ENCODE measurements around the gene CYTH4. TPM values are rescaled to one million over a fixed set of nuclear protein-coding genes. Genes with fewer than 3 reads are reported as not detected.

CYTH4 gene
- total and polyA plus RNA-seq, 2 of the 13 experiments (the other 11 are each of a cell fraction or from before 2014, with no cell fraction given): not detected

DNA sequence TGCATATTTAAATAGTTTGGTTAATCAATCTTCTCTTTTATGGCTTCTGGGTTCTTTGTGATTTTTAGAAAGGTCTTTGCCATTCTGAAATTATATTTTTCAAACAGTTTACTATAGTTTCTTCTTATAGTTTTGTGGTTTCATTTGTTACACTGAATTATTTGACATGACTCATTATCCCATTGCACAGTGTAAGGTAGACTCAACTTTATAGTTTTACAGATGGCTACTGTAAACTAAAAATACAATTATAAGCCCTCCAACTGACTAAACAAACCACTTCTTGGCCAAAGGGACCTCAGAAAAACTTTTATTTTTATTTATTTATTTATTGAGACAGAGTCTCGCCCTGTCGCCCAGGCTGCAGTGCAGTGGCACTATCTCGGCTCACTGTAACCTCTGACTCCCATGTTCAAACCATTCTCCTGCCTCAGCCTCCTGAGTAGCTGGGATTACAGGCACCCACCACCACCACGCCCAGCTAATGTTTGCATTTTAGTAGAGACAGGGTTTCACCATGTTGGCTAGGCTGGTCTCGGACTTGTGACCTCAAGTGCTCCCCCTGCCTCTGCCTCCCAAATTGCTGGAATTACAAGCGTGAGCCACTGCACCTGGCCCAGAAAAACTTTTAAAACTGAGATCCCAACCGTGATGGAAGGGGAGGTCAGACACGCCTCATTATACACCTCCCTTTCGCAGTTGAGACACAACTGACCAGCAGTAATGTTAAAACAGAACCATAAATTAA lies 24.1 kb upstream of the CYTH4 start:
- Histone ChIP-seq H3K27ac (ENCODE audit: extremely low read length, insufficient read depth, low read length) (no peak overlapping the region), H3K79me2 (ENCODE audit: insufficient read depth, low read length) (no peaks in the 10 kb centered on the region), H3K9me3 (ENCODE audit: low read length) (no peaks in the 10 kb centered on the region), H3K4me1 (ENCODE audit: insufficient read depth, low read length) (no peaks in the 10 kb centered on the region), H3K4me2 (ENCODE audit: low read depth, low read length) (no peak overlapping the region), H2AFZ (ENCODE audit: low read length) (no peak overlapping the region), H3K4me3 (replicated peaks in 1 of 3; ENCODE audit: insufficient read depth in 1 of 3, low read depth in 2 of 3, low read length in 3 of 3) (no peak overlapping the region), H3K27me3 (ENCODE audit: control insufficient read depth in 1 of 2, insufficient read depth in 2 of 2, low read length in 2 of 2) (peaks cover 0 to 16% of the 10 kb centered on the region in 2 experiments; a peak in 3 of 5 replicates), H3K36me3 (replicated peaks in 1 of 2; ENCODE audit: control insufficient read depth in 1 of 2, insufficient read depth in 2 of 2, low read length in 2 of 2) (no peaks in the 10 kb centered on the region), H4K20me1 (ENCODE audit: insufficient read depth, low read length) (no peaks in the 10 kb centered on the region), H3K9ac (ENCODE audit: insufficient read depth, low read depth, low read length) (no peak overlapping the region)
- CTCF ChIA-PET (ENCODE audit: low intra/inter-chr PET ratio, low total read pairs): no interaction called here
- in situ Hi-C loops (cut with HindIII; ENCODE audit: extremely low pct_ligation_motif_present, low pct_unique_long_range_greater_than_20kb) (no loop called here), intact Hi-C loops (cut with micrococcal nuclease; ENCODE audit: unreplicated experiment) (no loop called here)
- ATAC-seq (no peak), FAIRE-seq (no peak), DNase-seq (ENCODE audit: low spot score) (no peak)
- POLR2A ChIA-PET: no interaction called here
- 43% methylated on average over 9 of the region's 9 CpGs for WGBS (ENCODE audit: low lambda C conversion rate)
- BruUV-seq (replicated peaks): no TSS peak
- TF ChIP-seq CREM (IDR thresholded peaks at IDR 0.05) (no peak), CREM (CRISPR knock-in tag; IDR thresholded peaks at IDR 0.05) (no peak), ARNT (IDR thresholded peaks at IDR 0.05) (no peak), ZMYM2 (CRISPR knock-in tag; IDR thresholded peaks at IDR 0.05) (no peak), HOXA9 (CRISPR knock-in tag; IDR thresholded peaks at IDR 0.05; ENCODE audit: borderline replicate concordance) (no peak), YEATS4 (CRISPR knock-in tag; IDR thresholded peaks at IDR 0.05; ENCODE audit: borderline replicate concordance) (no peak), ATAD3A (CRISPR knock-in tag; IDR thresholded peaks at IDR 0.05) (no peak), MBNL3 (CRISPR knock-in tag; conservative IDR thresholded peaks at IDR 0.05) (no peak), MTA3 (CRISPR knock-in tag; IDR thresholded peaks at IDR 0.05) (no peak), TCF7L2 (IDR thresholded peaks at IDR 0.05; ENCODE audit: low read depth, low read length) (no peak), NFKBIZ (CRISPR knock-in tag; IDR thresholded peaks at IDR 0.05) (no peak), ZC3H4 (CRISPR knock-in tag; IDR thresholded peaks at IDR 0.05; ENCODE audit: borderline replicate concordance) (no peak), U2AF1 (optimal IDR thresholded peaks at IDR 0.05; ENCODE audit: low read depth, low read length) (no peak)
- TF ChIP-seq, protein P1, sequence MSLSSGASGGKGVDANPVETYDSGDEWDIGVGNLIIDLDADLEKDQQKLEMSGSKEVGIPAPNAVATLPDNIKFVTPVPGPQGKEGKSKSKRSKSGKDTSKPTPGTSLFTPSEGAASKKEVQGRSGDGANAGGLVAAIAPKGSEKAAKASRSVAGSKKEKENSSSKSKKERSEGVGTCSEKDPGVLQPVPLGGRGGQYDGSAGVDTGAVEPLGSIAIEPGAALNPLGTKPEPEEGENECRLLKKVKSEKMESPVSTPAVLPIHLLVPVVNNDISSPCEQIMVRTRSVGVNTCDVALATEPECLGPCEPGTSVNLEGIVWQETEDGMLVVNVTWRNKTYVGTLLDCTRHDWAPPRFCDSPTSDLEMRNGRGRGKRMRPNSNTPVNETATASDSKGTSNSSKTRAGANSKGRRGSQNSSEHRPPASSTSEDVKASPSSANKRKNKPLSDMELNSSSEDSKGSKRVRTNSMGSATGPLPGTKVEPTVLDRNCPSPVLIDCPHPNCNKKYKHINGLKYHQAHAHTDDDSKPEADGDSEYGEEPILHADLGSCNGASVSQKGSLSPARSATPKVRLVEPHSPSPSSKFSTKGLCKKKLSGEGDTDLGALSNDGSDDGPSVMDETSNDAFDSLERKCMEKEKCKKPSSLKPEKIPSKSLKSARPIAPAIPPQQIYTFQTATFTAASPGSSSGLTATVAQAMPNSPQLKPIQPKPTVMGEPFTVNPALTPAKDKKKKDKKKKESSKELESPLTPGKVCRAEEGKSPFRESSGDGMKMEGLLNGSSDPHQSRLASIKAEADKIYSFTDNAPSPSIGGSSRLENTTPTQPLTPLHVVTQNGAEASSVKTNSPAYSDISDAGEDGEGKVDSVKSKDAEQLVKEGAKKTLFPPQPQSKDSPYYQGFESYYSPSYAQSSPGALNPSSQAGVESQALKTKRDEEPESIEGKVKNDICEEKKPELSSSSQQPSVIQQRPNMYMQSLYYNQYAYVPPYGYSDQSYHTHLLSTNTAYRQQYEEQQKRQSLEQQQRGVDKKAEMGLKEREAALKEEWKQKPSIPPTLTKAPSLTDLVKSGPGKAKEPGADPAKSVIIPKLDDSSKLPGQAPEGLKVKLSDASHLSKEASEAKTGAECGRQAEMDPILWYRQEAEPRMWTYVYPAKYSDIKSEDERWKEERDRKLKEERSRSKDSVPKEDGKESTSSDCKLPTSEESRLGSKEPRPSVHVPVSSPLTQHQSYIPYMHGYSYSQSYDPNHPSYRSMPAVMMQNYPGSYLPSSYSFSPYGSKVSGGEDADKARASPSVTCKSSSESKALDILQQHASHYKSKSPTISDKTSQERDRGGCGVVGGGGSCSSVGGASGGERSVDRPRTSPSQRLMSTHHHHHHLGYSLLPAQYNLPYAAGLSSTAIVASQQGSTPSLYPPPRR (CRISPR knock-in tag; IDR thresholded peaks at IDR 0.05; ENCODE audit: borderline replicate concordance): no peak
